ENCODE results near the gene PNPLA3.

The PNPLA3 gene

GRCh38 chr22:43953988-43954785 is 30.6 kb downstream of the PNPLA3 start:
- TF ChIP-seq EZH2phosphoT487 (IDR thresholded peaks at IDR 0.05; ENCODE audit: borderline replicate concordance) (no peak), CTCF (conservative IDR thresholded peaks at IDR 0.05; ENCODE audit: low read length) (no peak)
- Histone ChIP-seq H3K4me3 (ENCODE audit: low read length, poor library complexity, severe bottlenecking) (peak overlapping the region; percentile 77), H3K36me3 (ENCODE audit: insufficient read depth, low read length) (no peaks in the 10 kb centered on the region), H3K79me2 (ENCODE audit: insufficient read depth, low read length) (peaks cover 42% of the 10 kb centered on the region), H3K9ac (ENCODE audit: low read depth, low read length, poor library complexity, severe bottlenecking) (peak overlapping the region; percentile 81), H3K4me2 (ENCODE audit: low read depth, low read length, poor library complexity, severe bottlenecking) (peak overlapping the region; percentile 90), H4K20me1 (ENCODE audit: insufficient read depth, low read length, poor library complexity, severe bottlenecking) (peaks cover 6% of the 10 kb centered on the region), H3K4me1 (ENCODE audit: insufficient read depth, low read length, poor library complexity, severe bottlenecking) (peaks cover 21% of the 10 kb centered on the region), H2AFZ (ENCODE audit: low read length) (no peak overlapping the region), H3K9me2 (replicated peaks; ENCODE audit: low read depth, low read length) (no peaks in the 10 kb centered on the region), H3F3A (ENCODE audit: low read depth) (no peaks in the 10 kb centered on the region), H3K27me3 (ENCODE audit: insufficient read depth, low read length, poor library complexity, severe bottlenecking) (peaks cover 19% of the 10 kb centered on the region), H3K9me3 (ENCODE audit: insufficient read depth, low read depth, low read length) (no peaks in the 10 kb centered on the region)

- peak within 1 kb of the TSS; percentile 81 for H3K9ac ChIP-seq (ENCODE audit: low read depth, low read length, poor library complexity, severe bottlenecking)
- peak within 1 kb of the TSS; percentile 90 for H3K4me2 ChIP-seq (ENCODE audit: low read depth, low read length, poor library complexity, severe bottlenecking)
- peak within 1 kb of the TSS; percentile 77 for H3K4me3 ChIP-seq (ENCODE audit: low read length, poor library complexity, severe bottlenecking)
- peaks cover 19% of the 10 kb centered on the region for H3K27me3 ChIP-seq (ENCODE audit: insufficient read depth, low read length, poor library complexity, severe bottlenecking)
- no peaks in the 10 kb centered on the region for H3F3A ChIP-seq (ENCODE audit: low read depth)
- H3K9me3 ChIP-seq (ENCODE audit: insufficient read depth, low read depth, low read length) = no peaks in the 10 kb centered on the region
- peaks cover 6% of the 10 kb centered on the region for H4K20me1 ChIP-seq (ENCODE audit: insufficient read depth, low read length, poor library complexity, severe bottlenecking)
- TF ChIP-seq EZH2phosphoT487 (IDR thresholded peaks at IDR 0.05; ENCODE audit: borderline replicate concordance) = no peak
- 0 out of 2 replicates have a peak, but pooled peaks have one; percentile 14 for TF ChIP-seq CTCF (conservative IDR thresholded peaks at IDR 0.05; ENCODE audit: low read length)
- H3K4me1 ChIP-seq (ENCODE audit: insufficient read depth, low read length, poor library complexity, severe bottlenecking) = peaks cover 25% of the 10 kb centered on the region
- peaks cover 53% of the 10 kb centered on the region for H3K79me2 ChIP-seq (ENCODE audit: insufficient read depth, low read length)
- peak within 1 kb of the TSS; percentile 88 for H2AFZ ChIP-seq (ENCODE audit: low read length)
- H3K36me3 ChIP-seq (ENCODE audit: insufficient read depth, low read length) = no peaks in the 10 kb centered on the region
- no peaks in the 10 kb centered on the region for H3K9me2 ChIP-seq (replicated peaks; ENCODE audit: low read depth, low read length)
Observed at GRCh38 chr22:43955040-43955882, 31.7 kb downstream of the PNPLA3 start, which contains the start of gene SAMM50. TSS of gene SAMM50 (plus strand) at chr22:43955442. CDS start at chr22:43955578, 136 bp downstream.

GRCh38 chr22:43955883-43956782 is 32.5 kb downstream of the PNPLA3 start:
- H3K9me3 ChIP-seq (ENCODE audit: insufficient read depth, low read depth, low read length) = no peaks in the 10 kb centered on the region
- H3K9me2 ChIP-seq (replicated peaks; ENCODE audit: low read depth, low read length) = no peaks in the 10 kb centered on the region
- peaks cover 60% of the 10 kb centered on the region for H3K79me2 ChIP-seq (ENCODE audit: insufficient read depth, low read length)
- H3F3A ChIP-seq (ENCODE audit: low read depth) = no peaks in the 10 kb centered on the region
- peak overlapping the region; percentile 74 for H2AFZ ChIP-seq (ENCODE audit: low read length)
- no peaks in the 10 kb centered on the region for H3K36me3 ChIP-seq (ENCODE audit: insufficient read depth, low read length)
- peaks cover 6% of the 10 kb centered on the region for H4K20me1 ChIP-seq (ENCODE audit: insufficient read depth, low read length, poor library complexity, severe bottlenecking)
- H3K9ac ChIP-seq (ENCODE audit: low read depth, low read length, poor library complexity, severe bottlenecking) = peak overlapping the region; percentile 81
- peaks cover 19% of the 10 kb centered on the region for H3K27me3 ChIP-seq (ENCODE audit: insufficient read depth, low read length, poor library complexity, severe bottlenecking)
- peak overlapping the region; percentile 90 for H3K4me2 ChIP-seq (ENCODE audit: low read depth, low read length, poor library complexity, severe bottlenecking)
- peaks cover 25% of the 10 kb centered on the region for H3K4me1 ChIP-seq (ENCODE audit: insufficient read depth, low read length, poor library complexity, severe bottlenecking)
- H3K4me3 ChIP-seq (ENCODE audit: low read length, poor library complexity, severe bottlenecking) = peak overlapping the region; percentile 77
- TF ChIP-seq CTCF (conservative IDR thresholded peaks at IDR 0.05; ENCODE audit: low read length) (no peak), EZH2phosphoT487 (IDR thresholded peaks at IDR 0.05; ENCODE audit: borderline replicate concordance) (no peak)

Data from Loucy (cell line).